IPS-15b (cell line): ENCODE data around the gene ACSL3.

Experiments used
- H3K27me3 ChIP-seq: one replicate; pipeline ENCODE4 v1.6.1; 2013; ENCODE audit warnings: low read length; ENCODE audit not compliant: control insufficient read depth, insufficient read depth
- H3K36me3 ChIP-seq: one replicate; pipeline ENCODE4 v1.6.1; 2013; ENCODE audit warnings: low read length; ENCODE audit not compliant: control insufficient read depth, insufficient read depth
- H3K4me1 ChIP-seq: one replicate; pipeline ENCODE4 v1.6.1; 2013; ENCODE audit warnings: mild to moderate bottlenecking, low read length; ENCODE audit not compliant: control insufficient read depth, insufficient read depth
- H3K4me3 ChIP-seq: one replicate; pipeline ENCODE4 v1.5.1; 2013; ENCODE audit warnings: low read depth, low read length
- H3K9ac ChIP-seq: one replicate; pipeline ENCODE4 v1.6.1; 2013; ENCODE audit warnings: low read depth, mild to moderate bottlenecking, low read length
- H3K9me3 ChIP-seq: one replicate; pipeline ENCODE4 v1.6.1; 2013; ENCODE audit warnings: mild to moderate bottlenecking, low read length; ENCODE audit not compliant: control insufficient read depth, insufficient read depth

ACSL3 gene

DNA sequence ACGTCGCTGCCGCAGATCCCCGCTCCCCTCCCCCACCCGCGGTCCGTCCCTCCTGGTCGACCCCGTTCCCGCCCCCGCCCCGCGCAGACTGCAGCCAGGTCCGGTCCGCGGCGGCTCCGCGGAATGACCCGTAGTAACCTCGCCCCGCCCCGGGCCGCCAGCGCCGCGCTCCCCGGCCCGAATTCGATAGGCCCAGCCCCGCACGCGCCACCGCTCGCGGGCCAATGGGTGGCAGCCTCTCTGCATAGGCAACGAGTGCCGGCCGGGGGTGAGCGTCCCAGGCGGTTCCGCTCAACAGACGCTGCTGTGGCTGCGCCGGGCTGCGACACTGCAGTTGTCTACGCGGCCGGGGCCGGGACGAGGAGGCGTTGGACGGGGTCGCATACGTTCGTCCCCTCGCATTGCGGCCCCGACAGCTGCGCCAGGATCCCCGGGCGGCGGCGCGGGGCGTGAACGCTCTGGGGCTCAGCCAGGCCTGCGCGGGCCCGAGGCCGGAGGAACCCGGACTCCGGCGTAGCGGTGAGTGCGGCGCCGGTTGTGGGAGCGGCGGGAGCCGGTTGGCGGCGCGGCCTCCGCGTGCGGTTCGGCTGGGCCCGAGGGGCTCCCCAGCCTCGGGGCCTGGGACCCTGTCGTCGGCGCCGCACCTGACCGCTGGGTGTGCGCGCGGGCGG is at the start of gene ACSL3:
ACSL3 (plus strand) TSS at position 297 of the 671 bp plus-strand sequence. CDS start 47,737 bp downstream, outside the sequence.
- Histone ChIP-seq H3K9ac (peak within 1 kb of the TSS; percentile 67), H3K4me1 (peaks cover 33% of the 10 kb centered on the region), H3K36me3 (no peaks in the 10 kb centered on the region), H3K4me3 (peak within 1 kb of the TSS; percentile 92), H3K27me3 (no peaks in the 10 kb centered on the region), H3K9me3 (no peaks in the 10 kb centered on the region)

DNA sequence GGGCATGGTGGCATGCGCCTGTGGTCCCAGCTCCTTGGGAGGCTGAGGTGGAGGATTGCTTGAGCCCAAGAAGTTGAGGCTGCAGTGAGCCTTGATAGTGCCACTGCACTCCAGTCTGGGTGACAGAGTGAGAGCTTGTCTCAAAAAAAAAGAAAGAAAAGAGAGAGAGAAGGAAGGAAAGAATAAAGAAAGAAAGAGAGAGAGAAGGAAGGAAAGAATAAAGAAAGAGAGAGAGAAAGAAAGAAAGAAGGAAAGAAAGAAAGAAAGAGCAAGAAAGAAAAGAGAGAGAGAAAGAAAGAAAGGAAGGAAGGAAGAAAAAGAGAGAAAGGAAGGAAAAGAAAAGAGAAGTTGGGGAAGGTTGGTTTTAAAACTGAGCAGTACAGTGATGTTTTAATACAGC is 49.0 kb upstream of the ACSL3 start:
- H3K9ac ChIP-seq = no peak overlapping the region
- no peaks in the 10 kb centered on the region for H3K36me3 ChIP-seq
- H3K4me1 ChIP-seq = no peaks in the 10 kb centered on the region
- H3K4me3 ChIP-seq = no peak overlapping the region
- H3K9me3 ChIP-seq = no peaks in the 10 kb centered on the region
- no peaks in the 10 kb centered on the region for H3K27me3 ChIP-seq

DNA sequence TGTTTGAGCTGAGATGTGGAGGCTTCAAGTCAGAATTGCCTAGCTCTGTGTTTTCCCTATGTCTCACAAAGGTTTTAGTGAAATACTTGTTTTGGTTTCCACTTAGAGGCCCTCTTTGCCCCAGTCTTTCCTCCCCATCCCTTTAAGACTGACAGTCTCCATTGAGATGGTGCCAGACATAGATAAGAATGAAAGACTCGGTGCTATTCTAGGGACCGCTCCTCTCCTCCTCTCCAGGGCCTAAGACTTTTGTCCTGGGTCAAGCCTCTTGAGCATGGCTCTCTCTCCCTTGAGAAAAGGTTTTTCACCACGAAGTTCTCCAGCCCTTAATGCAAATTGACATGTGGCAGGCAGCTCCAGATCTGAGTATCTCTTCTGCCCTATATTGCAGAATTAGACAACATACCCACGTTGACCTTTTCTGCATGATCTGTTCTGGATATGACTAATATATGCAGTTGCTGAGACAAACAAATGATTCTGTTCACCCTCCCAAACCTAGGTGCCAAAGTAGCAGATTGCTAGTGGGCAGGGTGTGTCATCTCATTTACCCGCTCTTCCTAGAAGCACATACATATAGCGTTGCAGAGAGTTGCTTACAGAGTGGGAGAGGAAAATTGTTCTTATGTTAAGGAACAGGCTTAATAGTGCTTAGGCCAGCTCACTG is 47.5 kb upstream of the ACSL3 start:
- Histone ChIP-seq H3K27me3 (no peaks in the 10 kb centered on the region), H3K9ac (no peak overlapping the region), H3K36me3 (no peaks in the 10 kb centered on the region), H3K9me3 (no peaks in the 10 kb centered on the region), H3K4me3 (no peak overlapping the region), H3K4me1 (no peaks in the 10 kb centered on the region)

- Histone ChIP-seq H3K27me3 (no peaks in the 10 kb centered on the region), H3K36me3 (no peaks in the 10 kb centered on the region), H3K4me3 (no peak overlapping the region), H3K9me3 (no peaks in the 10 kb centered on the region), H3K4me1 (no peaks in the 10 kb centered on the region), H3K9ac (no peak overlapping the region)
Measured at GRCh38 chr2:222819722-222820333, 41.0 kb upstream of the ACSL3 start.

GRCh38 chr2:222823183-222823930 is 37.5 kb upstream of the ACSL3 start:
- Histone ChIP-seq H3K36me3 (no peaks in the 10 kb centered on the region), H3K27me3 (no peaks in the 10 kb centered on the region), H3K9me3 (no peaks in the 10 kb centered on the region), H3K9ac (no peak overlapping the region), H3K4me1 (no peaks in the 10 kb centered on the region), H3K4me3 (no peak overlapping the region)

DNA sequence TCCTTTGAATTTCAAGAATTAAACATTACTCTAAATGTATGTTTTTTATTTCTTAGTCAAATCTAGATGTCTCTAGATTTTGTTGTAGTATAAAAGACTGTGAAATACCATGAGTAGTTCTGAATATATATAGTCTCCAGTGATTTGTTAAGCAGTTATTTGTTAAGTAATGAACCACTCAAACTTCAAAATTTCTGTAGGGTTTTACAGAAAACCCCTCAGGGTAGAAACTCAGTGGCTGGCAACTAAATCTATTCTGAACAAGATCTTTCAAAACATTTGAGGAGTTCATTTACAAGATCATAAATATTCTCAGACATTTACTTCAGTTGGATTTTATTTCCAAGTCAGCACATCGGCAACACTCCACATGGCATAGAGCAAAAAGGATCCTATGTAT is 35.8 kb upstream of the ACSL3 start:
- H3K9me3 ChIP-seq = no peaks in the 10 kb centered on the region
- H3K27me3 ChIP-seq = no peaks in the 10 kb centered on the region
- H3K9ac ChIP-seq = no peak overlapping the region
- H3K4me3 ChIP-seq = no peak overlapping the region
- no peaks in the 10 kb centered on the region for H3K4me1 ChIP-seq
- no peaks in the 10 kb centered on the region for H3K36me3 ChIP-seq

DNA sequence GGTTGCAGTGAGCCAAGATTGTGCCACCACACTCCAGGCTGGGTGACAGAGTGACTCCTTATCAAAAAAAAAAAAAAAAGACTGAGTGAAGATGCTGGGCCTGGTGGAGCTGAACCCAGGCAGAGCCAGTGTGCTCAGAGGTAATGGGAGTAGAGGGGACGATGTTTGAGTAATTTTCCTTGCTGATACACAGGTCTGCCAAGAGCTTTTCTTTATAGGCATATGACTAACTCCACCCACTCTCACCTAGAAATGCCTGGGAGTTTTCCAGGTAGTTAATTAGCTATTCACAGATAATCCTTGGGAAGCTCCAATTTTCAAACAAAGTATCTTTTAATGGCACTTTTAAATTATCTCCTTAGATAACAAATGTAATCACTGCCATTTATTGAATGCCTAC is 33.4 kb upstream of the ACSL3 start:
- Histone ChIP-seq H3K9ac (no peak overlapping the region), H3K4me3 (no peak overlapping the region), H3K36me3 (no peaks in the 10 kb centered on the region), H3K4me1 (no peaks in the 10 kb centered on the region), H3K27me3 (no peaks in the 10 kb centered on the region), H3K9me3 (no peaks in the 10 kb centered on the region)

DNA sequence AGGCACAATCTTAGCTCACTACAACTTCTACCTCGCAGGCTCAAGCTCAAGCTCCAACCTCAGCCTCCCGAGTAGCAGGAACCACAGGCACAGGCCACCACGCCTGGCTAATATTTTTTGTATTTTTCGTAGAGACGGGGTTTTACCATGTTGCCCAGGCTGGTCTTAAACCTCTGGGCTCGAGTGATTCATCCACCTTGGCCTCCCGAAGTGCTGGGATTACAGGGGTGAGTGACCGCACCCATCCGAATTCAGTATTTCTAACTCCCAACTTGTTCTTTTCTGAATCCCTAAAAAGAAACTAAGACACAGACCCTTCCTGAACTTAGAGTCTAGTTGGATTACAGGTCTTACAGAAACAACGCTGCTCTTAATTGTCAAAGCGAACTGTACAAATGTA is 32.3 kb upstream of the ACSL3 start:
- Histone ChIP-seq H3K9me3 (no peaks in the 10 kb centered on the region), H3K4me1 (no peaks in the 10 kb centered on the region), H3K27me3 (no peaks in the 10 kb centered on the region), H3K9ac (no peak overlapping the region), H3K36me3 (no peaks in the 10 kb centered on the region), H3K4me3 (no peak overlapping the region)

- H3K9me3 ChIP-seq = no peaks in the 10 kb centered on the region
- no peaks in the 10 kb centered on the region for H3K27me3 ChIP-seq
- H3K4me1 ChIP-seq = no peaks in the 10 kb centered on the region
- no peaks in the 10 kb centered on the region for H3K36me3 ChIP-seq
- no peak overlapping the region for H3K4me3 ChIP-seq
- no peak overlapping the region for H3K9ac ChIP-seq
Measured at GRCh38 chr2:222830164-222830563, 30.7 kb upstream of the ACSL3 start.

- H3K27me3 ChIP-seq = no peaks in the 10 kb centered on the region
- no peak overlapping the region for H3K9ac ChIP-seq
- no peaks in the 10 kb centered on the region for H3K9me3 ChIP-seq
- no peaks in the 10 kb centered on the region for H3K36me3 ChIP-seq
- no peaks in the 10 kb centered on the region for H3K4me1 ChIP-seq
- no peak overlapping the region for H3K4me3 ChIP-seq
Measured at GRCh38 chr2:222833410-222833809, 27.4 kb upstream of the ACSL3 start.

GRCh38 chr2:222835143-222835822 is 25.6 kb upstream of the ACSL3 start:
- no peak overlapping the region for H3K4me3 ChIP-seq
- no peaks in the 10 kb centered on the region for H3K9me3 ChIP-seq
- no peak overlapping the region for H3K9ac ChIP-seq
- no peaks in the 10 kb centered on the region for H3K27me3 ChIP-seq
- H3K4me1 ChIP-seq = no peaks in the 10 kb centered on the region
- no peaks in the 10 kb centered on the region for H3K36me3 ChIP-seq
